DMS53 treated with DMSO at 0.1 percent for 48 hours (cell line): ENCODE data around the gene MORN4.
"Not testable (repeated sequence)": the region's sequence is repeated elsewhere in the genome, so short reads cannot be mapped to it uniquely, and the experiment has no call there.

Experiments used
- DNase-seq: peaks from one replicate; lab custom pipeline; 2025; ENCODE audit not compliant: unreplicated experiment; lab: John Stamatoyannopoulos, UW

The MORN4 gene

GRCh38 chr10:97642471-97643159 lies 9.3 kb upstream of the MORN4 start:
- not testable (repeated sequence) for DNase-seq

GRCh38 chr10:97640868-97641811 lies 7.8 kb upstream of the MORN4 start:
- no peak for DNase-seq

GRCh38 chr10:97640174-97640867 lies 7.0 kb upstream of the MORN4 start, which contains the start of gene PI4K2A:
Gene PI4K2A, plus strand, starts transcription at chr10:97640671. Its CDS starts 72 bp downstream, at chr10:97640743.
- peak; percentile 100 for DNase-seq

- not testable (repeated sequence) for DNase-seq
These were observed 5.8 kb upstream of the MORN4 start for GRCh38 chr10:97639090-97639489.

GRCh38 chr10:97635577-97635976 lies 2.3 kb upstream of the MORN4 start:
- DNase-seq: no peak

- peak; percentile 85 for DNase-seq
These were observed 621 bp upstream of the MORN4 start for GRCh38 chr10:97633921-97634320.

GRCh38 chr10:97631098-97631497 lies 2.2 kb downstream of the MORN4 start:
- DNase-seq: no peak

GRCh38 chr10:97629289-97629688 lies 4.0 kb downstream of the MORN4 start:
- no peak for DNase-seq

GRCh38 chr10:97628228-97628627 lies 5.1 kb downstream of the MORN4 start:
- DNase-seq: no peak

GRCh38 chr10:97627731-97628130 lies 5.6 kb downstream of the MORN4 start:
- DNase-seq: no peak

- DNase-seq: no peak
These were observed 10.0 kb downstream of the MORN4 start for GRCh38 chr10:97623277-97623676.

- DNase-seq: no peak
These were observed 14.6 kb downstream of the MORN4 start for GRCh38 chr10:97618733-97619132.

- DNase-seq: no peak
These were observed 15.0 kb downstream of the MORN4 start for GRCh38 chr10:97618285-97618684.

- DNase-seq: peak; percentile 81
These were observed 20.9 kb downstream of the MORN4 start for GRCh38 chr10:97612386-97612785.

- DNase-seq: no peak
These were observed 21.8 kb downstream of the MORN4 start for GRCh38 chr10:97611473-97611872.

GRCh38 chr10:97608991-97609561 lies 24.2 kb downstream of the MORN4 start:
- DNase-seq: no peak

GRCh38 chr10:97607095-97607636 lies 26.1 kb downstream of the MORN4 start:
- no peak for DNase-seq

GRCh38 chr10:97601268-97602215 lies 31.8 kb downstream of the MORN4 start:
- DNase-seq: no peak

- no peak for DNase-seq
These were observed 32.7 kb downstream of the MORN4 start for GRCh38 chr10:97600616-97601015.

GRCh38 chr10:97599272-97599619 lies 34.1 kb downstream of the MORN4 start:
- DNase-seq: no peak
